ENCODE results near the gene LIPA. TPM values are rescaled to one million over a fixed set of nuclear protein-coding genes. Genes with fewer than 3 reads are reported as not detected.

LIPA gene
- total RNA-seq, 1 experiment from 2014 or later: 47.3 TPM

DNA sequence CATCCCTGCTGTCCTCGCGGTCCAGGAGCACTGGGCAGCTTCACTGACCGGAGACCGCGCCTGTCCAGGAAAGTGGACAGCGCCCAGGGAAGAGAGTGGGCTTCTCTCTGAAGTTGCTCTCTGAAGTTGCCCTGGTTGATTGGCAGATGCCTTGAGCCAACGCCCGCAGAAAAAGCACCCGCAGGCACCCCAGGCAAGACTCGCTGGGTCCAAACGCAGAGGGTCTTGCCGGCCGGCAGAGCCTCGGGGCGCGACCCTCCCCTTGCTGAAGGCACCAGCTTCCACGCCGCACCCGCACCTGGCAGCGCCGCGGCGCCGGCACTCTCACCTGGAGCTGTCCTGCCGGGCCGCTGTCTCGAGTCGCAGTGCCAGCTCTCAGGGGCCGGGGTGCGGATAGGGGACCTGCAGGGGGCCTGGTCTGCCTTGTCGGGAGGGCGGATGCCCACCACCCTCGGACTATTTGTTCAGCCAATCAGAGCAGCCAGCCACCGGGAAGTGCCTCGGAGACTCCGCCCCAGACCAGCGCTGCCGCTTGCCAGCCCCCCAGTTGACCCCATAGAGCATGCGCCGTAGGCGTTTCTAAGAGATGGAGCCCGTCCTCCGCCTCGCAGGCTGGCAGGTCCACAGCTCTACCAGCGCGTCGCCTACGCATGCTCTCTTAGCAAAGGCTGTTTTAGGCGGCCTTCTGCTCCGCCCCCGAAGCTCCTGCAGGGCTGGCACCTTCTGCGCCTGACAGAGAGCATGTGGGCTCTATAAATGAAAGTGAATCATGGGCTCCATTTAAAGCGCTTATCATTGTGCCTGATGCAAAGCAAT is at the start of gene LIPA (continued):
- TF ChIP-seq, protein P1, sequence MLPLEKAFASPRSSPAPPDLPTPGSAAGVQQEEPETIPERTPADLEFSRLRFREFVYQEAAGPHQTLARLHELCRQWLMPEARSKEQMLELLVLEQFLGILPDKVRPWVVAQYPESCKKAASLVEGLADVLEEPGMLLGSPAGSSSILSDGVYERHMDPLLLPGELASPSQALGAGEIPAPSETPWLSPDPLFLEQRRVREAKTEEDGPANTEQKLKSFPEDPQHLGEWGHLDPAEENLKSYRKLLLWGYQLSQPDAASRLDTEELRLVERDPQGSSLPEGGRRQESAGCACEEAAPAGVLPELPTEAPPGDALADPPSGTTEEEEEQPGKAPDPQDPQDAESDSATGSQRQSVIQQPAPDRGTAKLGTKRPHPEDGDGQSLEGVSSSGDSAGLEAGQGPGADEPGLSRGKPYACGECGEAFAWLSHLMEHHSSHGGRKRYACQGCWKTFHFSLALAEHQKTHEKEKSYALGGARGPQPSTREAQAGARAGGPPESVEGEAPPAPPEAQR (CRISPR knock-in tag; IDR thresholded peaks at IDR 0.05): no peak
- TF ChIP-seq ETV6 (CRISPR knock-in tag; IDR thresholded peaks at IDR 0.05) (peak; percentile 64; the same call in 1 of the 2 replicates), MYBL2 (CRISPR knock-in tag; IDR thresholded peaks at IDR 0.05) (peak; percentile 75), KAT7 (CRISPR knock-in tag; IDR thresholded peaks at IDR 0.05; ENCODE audit: borderline replicate concordance) (no peak), FOXJ3 (CRISPR knock-in tag; IDR thresholded peaks at IDR 0.05; ENCODE audit: borderline replicate concordance) (no peak), ELF4 (CRISPR knock-in tag; IDR thresholded peaks at IDR 0.05; ENCODE audit: low read depth) (no peak), ZBTB21 (CRISPR knock-in tag; IDR thresholded peaks at IDR 0.05; ENCODE audit: borderline replicate concordance) (no peak), ZNF317 (CRISPR knock-in tag; IDR thresholded peaks at IDR 0.05; ENCODE audit: borderline replicate concordance, low read depth) (no peak), CREB1 (CRISPR knock-in tag; IDR thresholded peaks at IDR 0.05) (no peak), JAZF1 (CRISPR knock-in tag; IDR thresholded peaks at IDR 0.05) (no peak), ZNF671 (CRISPR knock-in tag; IDR thresholded peaks at IDR 0.05) (no peak), GTF2I (CRISPR knock-in tag; conservative IDR thresholded peaks at IDR 0.05) (no peak), ZNF396 (CRISPR knock-in tag; IDR thresholded peaks at IDR 0.05; ENCODE audit: borderline replicate concordance) (no peak), NR3C1 (CRISPR knock-in tag; conservative IDR thresholded peaks at IDR 0.05; ENCODE audit: low read depth) (no peak), TP53 (CRISPR knock-in tag; IDR thresholded peaks at IDR 0.05) (no peak), SP1 (CRISPR knock-in tag; conservative IDR thresholded peaks at IDR 0.05) (peak; percentile 63)
- TF ChIP-seq, protein P2, sequence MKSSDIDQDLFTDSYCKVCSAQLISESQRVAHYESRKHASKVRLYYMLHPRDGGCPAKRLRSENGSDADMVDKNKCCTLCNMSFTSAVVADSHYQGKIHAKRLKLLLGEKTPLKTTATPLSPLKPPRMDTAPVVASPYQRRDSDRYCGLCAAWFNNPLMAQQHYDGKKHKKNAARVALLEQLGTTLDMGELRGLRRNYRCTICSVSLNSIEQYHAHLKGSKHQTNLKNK (CRISPR knock-in tag; IDR thresholded peaks at IDR 0.05): no peak
- TF ChIP-seq, protein P3, sequence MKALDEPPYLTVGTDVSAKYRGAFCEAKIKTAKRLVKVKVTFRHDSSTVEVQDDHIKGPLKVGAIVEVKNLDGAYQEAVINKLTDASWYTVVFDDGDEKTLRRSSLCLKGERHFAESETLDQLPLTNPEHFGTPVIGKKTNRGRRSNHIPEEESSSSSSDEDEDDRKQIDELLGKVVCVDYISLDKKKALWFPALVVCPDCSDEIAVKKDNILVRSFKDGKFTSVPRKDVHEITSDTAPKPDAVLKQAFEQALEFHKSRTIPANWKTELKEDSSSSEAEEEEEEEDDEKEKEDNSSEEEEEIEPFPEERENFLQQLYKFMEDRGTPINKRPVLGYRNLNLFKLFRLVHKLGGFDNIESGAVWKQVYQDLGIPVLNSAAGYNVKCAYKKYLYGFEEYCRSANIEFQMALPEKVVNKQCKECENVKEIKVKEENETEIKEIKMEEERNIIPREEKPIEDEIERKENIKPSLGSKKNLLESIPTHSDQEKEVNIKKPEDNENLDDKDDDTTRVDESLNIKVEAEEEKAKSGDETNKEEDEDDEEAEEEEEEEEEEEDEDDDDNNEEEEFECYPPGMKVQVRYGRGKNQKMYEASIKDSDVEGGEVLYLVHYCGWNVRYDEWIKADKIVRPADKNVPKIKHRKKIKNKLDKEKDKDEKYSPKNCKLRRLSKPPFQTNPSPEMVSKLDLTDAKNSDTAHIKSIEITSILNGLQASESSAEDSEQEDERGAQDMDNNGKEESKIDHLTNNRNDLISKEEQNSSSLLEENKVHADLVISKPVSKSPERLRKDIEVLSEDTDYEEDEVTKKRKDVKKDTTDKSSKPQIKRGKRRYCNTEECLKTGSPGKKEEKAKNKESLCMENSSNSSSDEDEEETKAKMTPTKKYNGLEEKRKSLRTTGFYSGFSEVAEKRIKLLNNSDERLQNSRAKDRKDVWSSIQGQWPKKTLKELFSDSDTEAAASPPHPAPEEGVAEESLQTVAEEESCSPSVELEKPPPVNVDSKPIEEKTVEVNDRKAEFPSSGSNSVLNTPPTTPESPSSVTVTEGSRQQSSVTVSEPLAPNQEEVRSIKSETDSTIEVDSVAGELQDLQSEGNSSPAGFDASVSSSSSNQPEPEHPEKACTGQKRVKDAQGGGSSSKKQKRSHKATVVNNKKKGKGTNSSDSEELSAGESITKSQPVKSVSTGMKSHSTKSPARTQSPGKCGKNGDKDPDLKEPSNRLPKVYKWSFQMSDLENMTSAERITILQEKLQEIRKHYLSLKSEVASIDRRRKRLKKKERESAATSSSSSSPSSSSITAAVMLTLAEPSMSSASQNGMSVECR (CRISPR knock-in tag; IDR thresholded peaks at IDR 0.05; ENCODE audit: borderline replicate concordance): no peak
- TF ChIP-seq, protein P4, sequence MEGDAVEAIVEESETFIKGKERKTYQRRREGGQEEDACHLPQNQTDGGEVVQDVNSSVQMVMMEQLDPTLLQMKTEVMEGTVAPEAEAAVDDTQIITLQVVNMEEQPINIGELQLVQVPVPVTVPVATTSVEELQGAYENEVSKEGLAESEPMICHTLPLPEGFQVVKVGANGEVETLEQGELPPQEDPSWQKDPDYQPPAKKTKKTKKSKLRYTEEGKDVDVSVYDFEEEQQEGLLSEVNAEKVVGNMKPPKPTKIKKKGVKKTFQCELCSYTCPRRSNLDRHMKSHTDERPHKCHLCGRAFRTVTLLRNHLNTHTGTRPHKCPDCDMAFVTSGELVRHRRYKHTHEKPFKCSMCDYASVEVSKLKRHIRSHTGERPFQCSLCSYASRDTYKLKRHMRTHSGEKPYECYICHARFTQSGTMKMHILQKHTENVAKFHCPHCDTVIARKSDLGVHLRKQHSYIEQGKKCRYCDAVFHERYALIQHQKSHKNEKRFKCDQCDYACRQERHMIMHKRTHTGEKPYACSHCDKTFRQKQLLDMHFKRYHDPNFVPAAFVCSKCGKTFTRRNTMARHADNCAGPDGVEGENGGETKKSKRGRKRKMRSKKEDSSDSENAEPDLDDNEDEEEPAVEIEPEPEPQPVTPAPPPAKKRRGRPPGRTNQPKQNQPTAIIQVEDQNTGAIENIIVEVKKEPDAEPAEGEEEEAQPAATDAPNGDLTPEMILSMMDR (IDR thresholded peaks at IDR 0.05): no peak
- TF ChIP-seq, protein P5, sequence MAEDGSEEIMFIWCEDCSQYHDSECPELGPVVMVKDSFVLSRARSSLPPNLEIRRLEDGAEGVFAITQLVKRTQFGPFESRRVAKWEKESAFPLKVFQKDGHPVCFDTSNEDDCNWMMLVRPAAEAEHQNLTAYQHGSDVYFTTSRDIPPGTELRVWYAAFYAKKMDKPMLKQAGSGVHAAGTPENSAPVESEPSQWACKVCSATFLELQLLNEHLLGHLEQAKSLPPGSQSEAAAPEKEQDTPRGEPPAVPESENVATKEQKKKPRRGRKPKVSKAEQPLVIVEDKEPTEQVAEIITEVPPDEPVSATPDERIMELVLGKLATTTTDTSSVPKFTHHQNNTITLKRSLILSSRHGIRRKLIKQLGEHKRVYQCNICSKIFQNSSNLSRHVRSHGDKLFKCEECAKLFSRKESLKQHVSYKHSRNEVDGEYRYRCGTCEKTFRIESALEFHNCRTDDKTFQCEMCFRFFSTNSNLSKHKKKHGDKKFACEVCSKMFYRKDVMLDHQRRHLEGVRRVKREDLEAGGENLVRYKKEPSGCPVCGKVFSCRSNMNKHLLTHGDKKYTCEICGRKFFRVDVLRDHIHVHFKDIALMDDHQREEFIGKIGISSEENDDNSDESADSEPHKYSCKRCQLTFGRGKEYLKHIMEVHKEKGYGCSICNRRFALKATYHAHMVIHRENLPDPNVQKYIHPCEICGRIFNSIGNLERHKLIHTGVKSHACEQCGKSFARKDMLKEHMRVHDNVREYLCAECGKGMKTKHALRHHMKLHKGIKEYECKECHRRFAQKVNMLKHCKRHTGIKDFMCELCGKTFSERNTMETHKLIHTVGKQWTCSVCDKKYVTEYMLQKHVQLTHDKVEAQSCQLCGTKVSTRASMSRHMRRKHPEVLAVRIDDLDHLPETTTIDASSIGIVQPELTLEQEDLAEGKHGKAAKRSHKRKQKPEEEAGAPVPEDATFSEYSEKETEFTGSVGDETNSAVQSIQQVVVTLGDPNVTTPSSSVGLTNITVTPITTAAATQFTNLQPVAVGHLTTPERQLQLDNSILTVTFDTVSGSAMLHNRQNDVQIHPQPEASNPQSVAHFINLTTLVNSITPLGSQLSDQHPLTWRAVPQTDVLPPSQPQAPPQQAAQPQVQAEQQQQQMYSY (CRISPR knock-in tag; IDR thresholded peaks at IDR 0.05): no peak
- TF ChIP-seq, protein P6, sequence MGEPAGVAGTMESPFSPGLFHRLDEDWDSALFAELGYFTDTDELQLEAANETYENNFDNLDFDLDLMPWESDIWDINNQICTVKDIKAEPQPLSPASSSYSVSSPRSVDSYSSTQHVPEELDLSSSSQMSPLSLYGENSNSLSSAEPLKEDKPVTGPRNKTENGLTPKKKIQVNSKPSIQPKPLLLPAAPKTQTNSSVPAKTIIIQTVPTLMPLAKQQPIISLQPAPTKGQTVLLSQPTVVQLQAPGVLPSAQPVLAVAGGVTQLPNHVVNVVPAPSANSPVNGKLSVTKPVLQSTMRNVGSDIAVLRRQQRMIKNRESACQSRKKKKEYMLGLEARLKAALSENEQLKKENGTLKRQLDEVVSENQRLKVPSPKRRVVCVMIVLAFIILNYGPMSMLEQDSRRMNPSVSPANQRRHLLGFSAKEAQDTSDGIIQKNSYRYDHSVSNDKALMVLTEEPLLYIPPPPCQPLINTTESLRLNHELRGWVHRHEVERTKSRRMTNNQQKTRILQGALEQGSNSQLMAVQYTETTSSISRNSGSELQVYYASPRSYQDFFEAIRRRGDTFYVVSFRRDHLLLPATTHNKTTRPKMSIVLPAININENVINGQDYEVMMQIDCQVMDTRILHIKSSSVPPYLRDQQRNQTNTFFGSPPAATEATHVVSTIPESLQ (CRISPR knock-in tag; IDR thresholded peaks at IDR 0.05): no peak
- TF ChIP-seq, protein P7, sequence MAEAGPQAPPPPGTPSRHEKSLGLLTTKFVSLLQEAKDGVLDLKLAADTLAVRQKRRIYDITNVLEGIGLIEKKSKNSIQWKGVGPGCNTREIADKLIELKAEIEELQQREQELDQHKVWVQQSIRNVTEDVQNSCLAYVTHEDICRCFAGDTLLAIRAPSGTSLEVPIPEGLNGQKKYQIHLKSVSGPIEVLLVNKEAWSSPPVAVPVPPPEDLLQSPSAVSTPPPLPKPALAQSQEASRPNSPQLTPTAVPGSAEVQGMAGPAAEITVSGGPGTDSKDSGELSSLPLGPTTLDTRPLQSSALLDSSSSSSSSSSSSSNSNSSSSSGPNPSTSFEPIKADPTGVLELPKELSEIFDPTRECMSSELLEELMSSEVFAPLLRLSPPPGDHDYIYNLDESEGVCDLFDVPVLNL (CRISPR knock-in tag; IDR thresholded peaks at IDR 0.05; ENCODE audit: borderline replicate concordance, low read depth): no peak
- TF ChIP-seq, protein P8, sequence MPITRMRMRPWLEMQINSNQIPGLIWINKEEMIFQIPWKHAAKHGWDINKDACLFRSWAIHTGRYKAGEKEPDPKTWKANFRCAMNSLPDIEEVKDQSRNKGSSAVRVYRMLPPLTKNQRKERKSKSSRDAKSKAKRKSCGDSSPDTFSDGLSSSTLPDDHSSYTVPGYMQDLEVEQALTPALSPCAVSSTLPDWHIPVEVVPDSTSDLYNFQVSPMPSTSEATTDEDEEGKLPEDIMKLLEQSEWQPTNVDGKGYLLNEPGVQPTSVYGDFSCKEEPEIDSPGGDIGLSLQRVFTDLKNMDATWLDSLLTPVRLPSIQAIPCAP (CRISPR knock-in tag; IDR thresholded peaks at IDR 0.05): no peak
